Measurements from ENCODE around the gene HIF1AN.

Gene HIF1AN

DNA sequence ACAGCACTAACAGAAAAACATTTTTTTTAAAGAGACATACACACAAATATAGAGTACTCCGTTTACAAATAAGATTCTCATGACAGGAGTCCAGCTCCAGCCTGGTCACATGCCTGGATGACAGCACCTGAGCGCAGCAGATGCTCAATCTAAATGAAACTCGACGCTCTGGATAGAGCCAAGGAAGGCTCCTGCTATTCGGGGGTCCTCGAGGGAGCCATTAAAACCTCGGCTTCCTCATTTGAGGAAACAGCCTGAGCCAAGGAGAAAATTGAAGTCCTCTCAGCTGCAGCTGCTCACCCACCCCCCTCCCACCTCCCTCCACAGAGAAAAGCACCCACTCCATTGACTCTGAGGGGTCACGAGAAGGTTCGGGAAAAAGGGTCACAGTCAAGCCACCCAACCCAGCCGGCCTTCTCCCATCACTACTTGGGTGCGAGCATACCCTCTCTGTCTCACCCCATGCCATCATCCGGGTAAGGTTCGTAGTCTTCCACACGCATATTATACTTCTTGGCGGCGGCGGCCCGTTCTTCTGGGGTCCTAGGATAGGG is 6.7 kb upstream of the HIF1AN start:
- Histone ChIP-seq H3K4me1 (no peaks in the 10 kb centered on the region), H3K4me3 (ENCODE audit: low read depth, low read length) (peak overlapping the region; percentile 76), H3K9me3 (ENCODE audit: control insufficient read depth, low read length) (no peaks in the 10 kb centered on the region), H3K27me3 (ENCODE audit: control insufficient read depth, insufficient read depth, low read length) (no peaks in the 10 kb centered on the region), H3K79me2 (peaks cover 3% of the 10 kb centered on the region), H3K36me3 (ENCODE audit: control insufficient read depth, insufficient read depth, low read length) (no peaks in the 10 kb centered on the region), H3K27ac (peak overlapping the region; percentile 64), H2AFZ (peak overlapping the region; percentile 82), H3K9ac (peak overlapping the region; percentile 81), H3K4me2 (ENCODE audit: low read length) (peak overlapping the region; percentile 89)
- TF ChIP-seq, protein P1, sequence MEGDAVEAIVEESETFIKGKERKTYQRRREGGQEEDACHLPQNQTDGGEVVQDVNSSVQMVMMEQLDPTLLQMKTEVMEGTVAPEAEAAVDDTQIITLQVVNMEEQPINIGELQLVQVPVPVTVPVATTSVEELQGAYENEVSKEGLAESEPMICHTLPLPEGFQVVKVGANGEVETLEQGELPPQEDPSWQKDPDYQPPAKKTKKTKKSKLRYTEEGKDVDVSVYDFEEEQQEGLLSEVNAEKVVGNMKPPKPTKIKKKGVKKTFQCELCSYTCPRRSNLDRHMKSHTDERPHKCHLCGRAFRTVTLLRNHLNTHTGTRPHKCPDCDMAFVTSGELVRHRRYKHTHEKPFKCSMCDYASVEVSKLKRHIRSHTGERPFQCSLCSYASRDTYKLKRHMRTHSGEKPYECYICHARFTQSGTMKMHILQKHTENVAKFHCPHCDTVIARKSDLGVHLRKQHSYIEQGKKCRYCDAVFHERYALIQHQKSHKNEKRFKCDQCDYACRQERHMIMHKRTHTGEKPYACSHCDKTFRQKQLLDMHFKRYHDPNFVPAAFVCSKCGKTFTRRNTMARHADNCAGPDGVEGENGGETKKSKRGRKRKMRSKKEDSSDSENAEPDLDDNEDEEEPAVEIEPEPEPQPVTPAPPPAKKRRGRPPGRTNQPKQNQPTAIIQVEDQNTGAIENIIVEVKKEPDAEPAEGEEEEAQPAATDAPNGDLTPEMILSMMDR (IDR thresholded peaks at IDR 0.05): no peak

DNA sequence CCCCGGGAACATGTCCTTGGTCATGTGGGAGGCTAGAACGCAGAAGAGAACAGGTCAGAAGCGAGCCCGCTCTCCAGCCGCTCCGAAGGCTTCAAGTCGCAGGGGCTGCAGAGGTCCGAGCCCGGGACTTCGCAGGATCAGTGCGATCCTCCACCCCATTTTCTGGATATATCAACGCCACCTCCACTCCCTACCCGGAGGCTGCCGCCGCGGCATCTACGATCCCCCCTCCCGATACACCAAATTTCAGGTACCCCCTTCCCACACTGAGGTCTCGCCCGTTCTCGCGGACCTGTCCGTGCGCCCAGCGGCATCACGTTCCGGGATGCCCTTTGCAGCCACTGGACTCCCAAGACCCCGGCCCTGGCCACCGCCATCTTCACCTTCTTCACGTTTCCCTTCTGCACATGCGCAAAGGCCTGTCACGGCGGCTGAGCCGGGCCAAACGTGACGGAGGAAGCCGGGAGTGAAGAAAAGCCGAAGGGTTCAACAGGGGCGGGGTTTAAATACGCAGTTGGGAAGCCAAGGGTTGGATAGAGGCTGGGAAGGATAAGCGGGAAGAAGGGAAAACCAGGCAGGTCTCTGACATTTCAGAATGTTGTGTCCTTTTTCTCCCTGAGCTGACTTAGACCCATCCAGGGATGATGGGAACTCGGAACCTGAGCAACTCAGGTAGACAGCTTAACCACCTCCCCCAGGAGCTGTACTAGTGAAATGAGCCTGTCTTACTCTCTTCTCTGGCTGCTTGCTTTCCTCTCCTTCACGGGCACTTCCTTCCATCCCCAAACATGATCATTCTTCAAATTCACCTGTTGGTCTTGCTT is 6.1 kb upstream of the HIF1AN start, which contains the start of gene NDUFB8:
TSS of gene NDUFB8 (minus strand) at position 397 of the 824 bp plus-strand sequence. CDS start at position 377, 20 bp downstream.
- Histone ChIP-seq H3K79me2 (peaks cover 6% of the 10 kb centered on the region), H3K27me3 (ENCODE audit: control insufficient read depth, insufficient read depth, low read length) (no peaks in the 10 kb centered on the region), H3K9ac (peak within 1 kb of the TSS; percentile 81), H3K36me3 (ENCODE audit: control insufficient read depth, insufficient read depth, low read length) (no peaks in the 10 kb centered on the region), H3K4me3 (ENCODE audit: low read depth, low read length) (peak within 1 kb of the TSS; percentile 76), H3K4me2 (ENCODE audit: low read length) (peak within 1 kb of the TSS; percentile 89), H3K27ac (peak within 1 kb of the TSS; percentile 64), H3K4me1 (peaks cover under 1% of the 10 kb centered on the region), H3K9me3 (ENCODE audit: control insufficient read depth, low read length) (no peaks in the 10 kb centered on the region), H2AFZ (peak within 1 kb of the TSS; percentile 82)
- TF ChIP-seq, protein P1 (IDR thresholded peaks at IDR 0.05): no peak

DNA sequence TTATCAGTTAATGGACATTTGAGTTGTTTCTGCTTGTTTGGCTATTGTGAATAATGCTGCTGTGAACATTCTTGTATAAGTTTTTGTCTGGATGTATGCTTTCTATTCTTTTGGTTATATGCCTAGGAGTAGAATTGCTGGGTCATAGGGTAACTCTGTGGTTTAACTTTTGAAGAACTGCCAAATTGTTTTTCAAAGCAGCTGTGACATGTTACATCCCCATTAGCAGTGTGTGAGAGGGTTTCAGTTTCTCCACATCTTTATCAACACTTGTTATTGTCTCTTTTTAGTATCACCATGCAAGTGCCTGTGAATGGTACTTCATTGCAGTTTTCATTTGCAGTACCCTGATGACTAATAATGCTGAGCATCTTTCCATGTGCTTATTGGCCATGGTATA is 4.0 kb upstream of the HIF1AN start:
- no peaks in the 10 kb centered on the region for H3K36me3 ChIP-seq (ENCODE audit: control insufficient read depth, insufficient read depth, low read length)
- H2AFZ ChIP-seq: no peak overlapping the region
- no peaks in the 10 kb centered on the region for H3K27me3 ChIP-seq (ENCODE audit: control insufficient read depth, insufficient read depth, low read length)
- TF ChIP-seq, protein P1 (IDR thresholded peaks at IDR 0.05): no peak
- H3K79me2 ChIP-seq: peaks cover 11% of the 10 kb centered on the region
- no peak overlapping the region for H3K4me2 ChIP-seq (ENCODE audit: low read length)
- H3K9ac ChIP-seq: no peak overlapping the region
- H3K27ac ChIP-seq: no peak overlapping the region
- no peak overlapping the region for H3K4me3 ChIP-seq (ENCODE audit: low read depth, low read length)
- no peaks in the 10 kb centered on the region for H3K9me3 ChIP-seq (ENCODE audit: control insufficient read depth, low read length)
- H3K4me1 ChIP-seq: peaks cover 8% of the 10 kb centered on the region

DNA sequence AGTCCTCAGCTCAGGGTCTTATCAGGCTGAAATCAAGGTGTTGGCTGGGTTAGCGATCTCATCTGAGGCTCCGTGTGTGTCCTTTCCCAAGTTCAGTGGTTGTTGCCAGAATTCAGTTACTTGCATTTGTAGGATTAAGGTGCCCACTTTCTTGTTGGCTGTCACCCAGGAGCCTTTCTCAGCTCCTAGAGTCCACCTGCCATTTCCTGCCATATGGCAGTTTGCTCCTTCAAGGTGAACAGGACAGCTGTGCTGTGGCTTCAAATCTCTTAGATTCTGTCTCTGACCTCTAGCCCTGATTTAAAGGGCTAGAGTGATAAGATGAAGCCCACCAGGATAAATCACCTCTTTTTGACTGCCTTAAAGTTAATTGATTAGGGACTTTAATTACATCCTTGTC is 1.0 kb upstream of the HIF1AN start:
- H3K9me3 ChIP-seq (ENCODE audit: control insufficient read depth, low read length): no peaks in the 10 kb centered on the region
- no peak overlapping the region for H3K4me3 ChIP-seq (ENCODE audit: low read depth, low read length)
- peak overlapping the region; percentile 91 for H2AFZ ChIP-seq
- H3K4me1 ChIP-seq: peaks cover 8% of the 10 kb centered on the region
- no peak overlapping the region for H3K27ac ChIP-seq
- H3K79me2 ChIP-seq: peaks cover 9% of the 10 kb centered on the region
- H3K9ac ChIP-seq: no peak overlapping the region
- H3K27me3 ChIP-seq (ENCODE audit: control insufficient read depth, insufficient read depth, low read length): no peaks in the 10 kb centered on the region
- TF ChIP-seq, protein P1 (IDR thresholded peaks at IDR 0.05): no peak
- H3K36me3 ChIP-seq (ENCODE audit: control insufficient read depth, insufficient read depth, low read length): no peaks in the 10 kb centered on the region
- no peak overlapping the region for H3K4me2 ChIP-seq (ENCODE audit: low read length)

All from parathyroid adenoma (tissue), 2 donors.